Liver (tissue), 9 donors: Measurements from ENCODE around the gene ARMC5. TPM values are rescaled to one million over a fixed set of nuclear protein-coding genes. Genes with fewer than 3 reads are reported as not detected.

Experiments used
- DNase-seq: peaks from one replicate; pipeline ENCODE4 v3.0.0-alpha.2; 2017; ENCODE audit warnings: low spot score
- H3K27ac ChIP-seq, 2 donors: one replicate each; pipeline ENCODE4 v1.7.0; 2013; ENCODE audit warnings: inconsistent platforms in 2 of 2, low read length in 2 of 2, control low read depth in 1 of 2, low read depth in 1 of 2, mild to moderate bottlenecking in 1 of 2
- H3K27me3 ChIP-seq, 4 donors: one replicate each; pipeline versions ENCODE4 v1.6.1 to v1.7.0; 2013; ENCODE audit warnings: low read length in 3 of 4, inconsistent platforms in 1 of 4, mild to moderate bottlenecking in 1 of 4, moderate library complexity in 1 of 4; ENCODE audit not compliant: control insufficient read depth in 4 of 4, insufficient read depth in 4 of 4
- H3K36me3 ChIP-seq, 4 donors: one replicate each; pipeline versions ENCODE4 v1.6.1 to v1.7.0; 2013; ENCODE audit warnings: low read length in 3 of 4, mild to moderate bottlenecking in 3 of 4, low read depth in 1 of 4, moderate library complexity in 1 of 4; ENCODE audit not compliant: control insufficient read depth in 4 of 4, insufficient read depth in 3 of 4
- H3K4me1 ChIP-seq, 4 donors: one replicate each; pipeline versions ENCODE4 v1.6.1 to v1.7.0; 2013; ENCODE audit warnings: low read length in 3 of 4, mild to moderate bottlenecking in 3 of 4, moderate library complexity in 1 of 4; ENCODE audit not compliant: control insufficient read depth in 4 of 4, insufficient read depth in 4 of 4
- H3K4me3 ChIP-seq, 3 donors: one replicate each; pipeline versions ENCODE4 v1.6.1 to v1.7.0; 2013; ENCODE audit warnings: low read length in 3 of 3, control low read depth in 1 of 3, low read depth in 1 of 3, mild to moderate bottlenecking in 1 of 3
- H3K9ac ChIP-seq, 2 donors: one replicate each; pipeline ENCODE4 v1.7.0; 2013; ENCODE audit warnings: low read length in 2 of 2, mild to moderate bottlenecking in 2 of 2, moderate library complexity in 2 of 2, control low read depth in 1 of 2, low read depth in 1 of 2
- H3K9me3 ChIP-seq, 4 donors: one replicate each; pipeline versions ENCODE4 v1.6.1 to v1.7.0; 2013; ENCODE audit warnings: low read length in 3 of 4; ENCODE audit not compliant: control insufficient read depth in 4 of 4
- ATF3 ChIP-seq: IDR thresholded peaks from 2 replicates; pipeline ENCODE4 v1.6.1; 2016; ENCODE audit warnings: antibody characterized with exemption
- EGR1 ChIP-seq, 2 donors: IDR thresholded peaks; 2 replicates each; pipeline ENCODE4 v1.6.1; 2016 to 2018; ENCODE audit warnings: antibody characterized with exemption in 2 of 2, low read depth in 2 of 2
- FOXA1 ChIP-seq: IDR thresholded peaks from 2 replicates; pipeline ENCODE4 v1.6.1; 2016; ENCODE audit warnings: antibody characterized with exemption
- FOXA2 ChIP-seq: IDR thresholded peaks from 2 replicates; pipeline ENCODE4 v1.6.1; 2016; ENCODE audit warnings: antibody characterized with exemption
- GABPA ChIP-seq, 2 donors: IDR thresholded peaks in 1 of 2; conservative IDR thresholded peaks in 1 of 2; 2 replicates each; pipeline ENCODE4 v1.6.1; 2016; ENCODE audit warnings: antibody characterized with exemption in 2 of 2, mild to moderate bottlenecking in 1 of 2, moderate library complexity in 1 of 2
- HNF4A ChIP-seq, 2 donors: conservative IDR thresholded peaks; 2 replicates each; pipeline ENCODE4 v1.6.1; 2016; ENCODE audit warnings: antibody characterized with exemption in 2 of 2, mild to moderate bottlenecking in 2 of 2
- HNF4G ChIP-seq: IDR thresholded peaks from 2 replicates; pipeline ENCODE4 v1.6.1; 2016; ENCODE audit warnings: antibody characterized with exemption
- JUND ChIP-seq, 2 donors: IDR thresholded peaks; 2 replicates each; pipeline ENCODE4 v1.6.1; 2016; ENCODE audit warnings: antibody characterized with exemption in 2 of 2
- MAX ChIP-seq: IDR thresholded peaks from 2 replicates; pipeline ENCODE4 v1.6.1; 2016; ENCODE audit warnings: antibody characterized with exemption
- NR2F2 ChIP-seq: IDR thresholded peaks from 2 replicates; pipeline ENCODE4 v1.6.1; 2016; ENCODE audit warnings: antibody characterized with exemption
- RAD21 ChIP-seq, 2 donors: IDR thresholded peaks; 2 replicates each; pipeline ENCODE4 v1.6.1; 2016; ENCODE audit warnings: antibody characterized with exemption in 2 of 2, mild to moderate bottlenecking in 2 of 2
- REST ChIP-seq: IDR thresholded peaks from 2 replicates; pipeline ENCODE4 v1.6.1; 2016; ENCODE audit warnings: antibody characterized with exemption, mild to moderate bottlenecking
- RXRA ChIP-seq, 2 donors: IDR thresholded peaks; 2 replicates each; pipeline ENCODE4 v1.6.1; 2017 to 2018; ENCODE audit warnings: antibody characterized with exemption in 2 of 2, mild to moderate bottlenecking in 1 of 2
- SP1 ChIP-seq: IDR thresholded peaks from 2 replicates; pipeline ENCODE4 v1.6.1; 2018; ENCODE audit warnings: antibody characterized with exemption, mild to moderate bottlenecking
- TAF1 ChIP-seq: conservative IDR thresholded peaks from 2 replicates; pipeline ENCODE4 v1.6.1; 2016; ENCODE audit warnings: antibody characterized with exemption, mild to moderate bottlenecking
- YY1 ChIP-seq: IDR thresholded peaks from 2 replicates; pipeline ENCODE4 v1.6.1; 2016; ENCODE audit warnings: antibody characterized with exemption, mild to moderate bottlenecking
- WGBS: extraction: QIAGEN DNeasy Blood & Tissue Kit; methylation state at CpG from one replicate; pipeline ENCODE4 v1.1.7; 2013; 5-methylcytosine and 5-hydroxymethylcytosine counted together
- polyA plus RNA-seq, 2 donors: library from polyadenylated mRNA; stranded (reverse) in 1 of 2; unstranded in 1 of 2; fragments of 200-250 nt in 1 of 2; fragments of >200 nt in 1 of 2; fragmentation: Nextera tagmentation in 1 of 2; extraction: Ambion mirVana in 1 of 2; gene quantifications; one replicate each; pipeline versions ENCODE4 v1.2.1 to v1.2.3, GENCODE V29; 2013 to 2015
- total RNA-seq, 2 donors: library from RNA; depleted of rRNA; stranded (reverse); fragments of >200 nt; gene quantifications; one replicate each; pipeline ENCODE4 v1.2.3, GENCODE V29; 2014
- TF ChIP-seq, protein P1 (sequence below): IDR thresholded peaks from 2 replicates; pipeline ENCODE4 v1.6.1; 2016; ENCODE audit warnings: antibody characterized with exemption
- TF ChIP-seq, protein P2 (sequence below): fragments of 150-350 bp; IDR thresholded peaks from 2 replicates; pipeline ENCODE4 v1.5.1; 2017; ENCODE audit warnings: improper control_type of control experiment, low read depth, low read length; ENCODE audit not compliant: missing input control
- donor health status: healthy.
- donor health status: healthy.
- donor health status: healthy.
- donor health status: healthy.
- donor health status: healthy.

The ARMC5 gene
- total and polyA plus RNA-seq, 4 donors, result 5.4 to 13.3 (median 11.4) TPM

DNA sequence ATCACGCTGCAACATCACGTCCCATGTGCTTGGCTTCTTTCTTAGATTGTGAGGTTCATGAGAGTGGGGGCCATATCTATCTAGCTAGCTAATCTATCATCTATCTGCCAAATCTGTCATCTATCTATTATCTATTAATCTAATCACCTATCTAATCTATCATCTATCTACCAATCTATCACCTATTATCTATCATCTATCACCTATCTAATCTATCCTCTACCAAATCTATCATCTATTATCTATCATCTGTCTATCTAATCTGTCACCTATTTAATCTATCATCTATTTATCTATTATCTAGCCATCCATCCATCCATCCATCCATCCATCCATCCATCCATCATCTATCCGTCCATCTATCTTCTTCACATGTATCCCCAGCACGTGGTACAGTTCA is 45.4 kb upstream of the ARMC5 start:
- no peak for DNase-seq
- Histone ChIP-seq H3K27me3 (no peaks in the 10 kb centered on the region), H3K27ac (no peak overlapping the region), H3K4me3 (no peak overlapping the region), H3K9ac (no peak overlapping the region), H3K4me1 (no peaks in the 10 kb centered on the region), H3K36me3 (no peaks in the 10 kb centered on the region), H3K9me3 (peaks cover 0 to 1% (median 0%) of the 10 kb centered on the region in 4 donors)
- 89% methylated on average over 4 of the region's 4 CpGs for WGBS
- TF ChIP-seq RAD21 (IDR thresholded peaks at IDR 0.05), result no peak
- no peak for TF ChIP-seq SP1
- no peak for TF ChIP-seq NR2F2
- no peak for TF ChIP-seq JUND (IDR thresholded peaks at IDR 0.05)
- TF ChIP-seq HNF4A (conservative IDR thresholded peaks at IDR 0.05), result no peak
- TF ChIP-seq, protein P1, sequence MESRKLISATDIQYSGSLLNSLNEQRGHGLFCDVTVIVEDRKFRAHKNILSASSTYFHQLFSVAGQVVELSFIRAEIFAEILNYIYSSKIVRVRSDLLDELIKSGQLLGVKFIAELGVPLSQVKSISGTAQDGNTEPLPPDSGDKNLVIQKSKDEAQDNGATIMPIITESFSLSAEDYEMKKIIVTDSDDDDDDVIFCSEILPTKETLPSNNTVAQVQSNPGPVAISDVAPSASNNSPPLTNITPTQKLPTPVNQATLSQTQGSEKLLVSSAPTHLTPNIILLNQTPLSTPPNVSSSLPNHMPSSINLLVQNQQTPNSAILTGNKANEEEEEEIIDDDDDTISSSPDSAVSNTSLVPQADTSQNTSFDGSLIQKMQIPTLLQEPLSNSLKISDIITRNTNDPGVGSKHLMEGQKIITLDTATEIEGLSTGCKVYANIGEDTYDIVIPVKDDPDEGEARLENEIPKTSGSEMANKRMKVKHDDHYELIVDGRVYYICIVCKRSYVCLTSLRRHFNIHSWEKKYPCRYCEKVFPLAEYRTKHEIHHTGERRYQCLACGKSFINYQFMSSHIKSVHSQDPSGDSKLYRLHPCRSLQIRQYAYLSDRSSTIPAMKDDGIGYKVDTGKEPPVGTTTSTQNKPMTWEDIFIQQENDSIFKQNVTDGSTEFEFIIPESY, result no peak
- TF ChIP-seq MAX, result no peak
- no peak for TF ChIP-seq YY1
- TF ChIP-seq HNF4G, result no peak
- no peak for TF ChIP-seq EGR1 (IDR thresholded peaks at IDR 0.05; ENCODE audit: low read depth in 2 of 2)
- TF ChIP-seq GABPA (IDR thresholded peaks at IDR 0.05 in 1 of 2, conservative IDR thresholded peaks at IDR 0.05 in 1 of 2), result no peak
- TF ChIP-seq ATF3, result no peak
- TF ChIP-seq RXRA (IDR thresholded peaks at IDR 0.05), result no peak
- TF ChIP-seq TAF1, result no peak
- no peak for TF ChIP-seq FOXA2
- TF ChIP-seq, protein P2, sequence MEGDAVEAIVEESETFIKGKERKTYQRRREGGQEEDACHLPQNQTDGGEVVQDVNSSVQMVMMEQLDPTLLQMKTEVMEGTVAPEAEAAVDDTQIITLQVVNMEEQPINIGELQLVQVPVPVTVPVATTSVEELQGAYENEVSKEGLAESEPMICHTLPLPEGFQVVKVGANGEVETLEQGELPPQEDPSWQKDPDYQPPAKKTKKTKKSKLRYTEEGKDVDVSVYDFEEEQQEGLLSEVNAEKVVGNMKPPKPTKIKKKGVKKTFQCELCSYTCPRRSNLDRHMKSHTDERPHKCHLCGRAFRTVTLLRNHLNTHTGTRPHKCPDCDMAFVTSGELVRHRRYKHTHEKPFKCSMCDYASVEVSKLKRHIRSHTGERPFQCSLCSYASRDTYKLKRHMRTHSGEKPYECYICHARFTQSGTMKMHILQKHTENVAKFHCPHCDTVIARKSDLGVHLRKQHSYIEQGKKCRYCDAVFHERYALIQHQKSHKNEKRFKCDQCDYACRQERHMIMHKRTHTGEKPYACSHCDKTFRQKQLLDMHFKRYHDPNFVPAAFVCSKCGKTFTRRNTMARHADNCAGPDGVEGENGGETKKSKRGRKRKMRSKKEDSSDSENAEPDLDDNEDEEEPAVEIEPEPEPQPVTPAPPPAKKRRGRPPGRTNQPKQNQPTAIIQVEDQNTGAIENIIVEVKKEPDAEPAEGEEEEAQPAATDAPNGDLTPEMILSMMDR, result no peak
- no peak for TF ChIP-seq FOXA1
- TF ChIP-seq REST, result no peak
